ENCODE results near the gene ORMDL2.
A peak's percentile ranks its signal among the peaks of the same experiment; 100 is the strongest.

ORMDL2 gene

GRCh38 chr12:55817345-55818139 is at the start of gene ORMDL2, which contains the start of gene SARNP:
TSS of gene ORMDL2 (plus strand) at chr12:55818041. CDS start at chr12:55819000, 959 bp downstream.
TSS of gene SARNP (minus strand) at chr12:55817724. CDS start at chr12:55817701, 23 bp downstream.
- DNase-seq (ENCODE audit: low read depth) = peak; percentile 97

- no peak for DNase-seq (ENCODE audit: low read depth)
Measured at GRCh38 chr12:55771736-55772135, 46.1 kb upstream of the ORMDL2 start.

GRCh38 chr12:55777856-55778255 is 40.0 kb upstream of the ORMDL2 start:
- DNase-seq (ENCODE audit: low read depth) = no peak

- DNase-seq (ENCODE audit: low read depth) = no peak
Measured at GRCh38 chr12:55780685-55781084, 37.2 kb upstream of the ORMDL2 start.

- DNase-seq (ENCODE audit: low read depth) = no peak
Measured at GRCh38 chr12:55788546-55788945, 29.3 kb upstream of the ORMDL2 start.

GRCh38 chr12:55789171-55789570 is 28.7 kb upstream of the ORMDL2 start:
- DNase-seq (ENCODE audit: low read depth) = no peak

- no peak for DNase-seq (ENCODE audit: low read depth)
Measured at GRCh38 chr12:55789893-55790292, 27.9 kb upstream of the ORMDL2 start.

- no peak for DNase-seq (ENCODE audit: low read depth)
Measured at GRCh38 chr12:55795950-55796349, 21.9 kb upstream of the ORMDL2 start.

GRCh38 chr12:55797068-55797467 is 20.8 kb upstream of the ORMDL2 start:
- no peak for DNase-seq (ENCODE audit: low read depth)

GRCh38 chr12:55797550-55797949 is 20.3 kb upstream of the ORMDL2 start:
- DNase-seq (ENCODE audit: low read depth) = no peak

GRCh38 chr12:55806982-55807381 is 10.9 kb upstream of the ORMDL2 start:
- DNase-seq (ENCODE audit: low read depth) = no peak

- no peak for DNase-seq (ENCODE audit: low read depth)
Measured at GRCh38 chr12:55809274-55809673, 8.6 kb upstream of the ORMDL2 start.

- DNase-seq (ENCODE audit: low read depth) = no peak
Measured at GRCh38 chr12:55812088-55812487, 5.8 kb upstream of the ORMDL2 start.

- DNase-seq (ENCODE audit: low read depth) = no peak
Measured at GRCh38 chr12:55814257-55814656, 3.6 kb upstream of the ORMDL2 start.

- no peak for DNase-seq (ENCODE audit: low read depth)
Measured at GRCh38 chr12:55815473-55815872, 2.4 kb upstream of the ORMDL2 start.

- no peak for DNase-seq (ENCODE audit: low read depth)
Measured at GRCh38 chr12:55816881-55817344, 928 bp upstream of the ORMDL2 start.

GRCh38 chr12:55818140-55818728 is 393 bp downstream of the ORMDL2 start:
- no peak for DNase-seq (ENCODE audit: low read depth)

GRCh38 chr12:55818886-55819285 is 1.0 kb downstream of the ORMDL2 start:
- DNase-seq (ENCODE audit: low read depth) = no peak

- DNase-seq (ENCODE audit: low read depth) = no peak
Measured at GRCh38 chr12:55820679-55821078, 2.8 kb downstream of the ORMDL2 start.

- no peak for DNase-seq (ENCODE audit: low read depth)
Measured at GRCh38 chr12:55822228-55822627, 4.4 kb downstream of the ORMDL2 start.

- DNase-seq (ENCODE audit: low read depth) = no peak
Measured at GRCh38 chr12:55823419-55823818, 5.6 kb downstream of the ORMDL2 start.

GRCh38 chr12:55824726-55825125 is 6.9 kb downstream of the ORMDL2 start:
- DNase-seq (ENCODE audit: low read depth) = no peak

- no peak for DNase-seq (ENCODE audit: low read depth)
Measured at GRCh38 chr12:55827806-55828205, 10.0 kb downstream of the ORMDL2 start.

- no peak for DNase-seq (ENCODE audit: low read depth)
Measured at GRCh38 chr12:55828357-55828756, 10.5 kb downstream of the ORMDL2 start.
